Parietal lobe (tissue), 2 donors: Measurements from ENCODE around the gene SH2D6. TPM values are rescaled to one million over a fixed set of nuclear protein-coding genes. Genes with fewer than 3 reads are reported as not detected.

Experiments used
- small RNA-seq: library from RNA; depleted of rRNA; stranded (forward); fragments of <200 nt; gene quantifications from one replicate; pipeline ENCODE3, GENCODE V24; 2014; ENCODE audit warnings: low replicate concordance
- total RNA-seq: library from RNA; depleted of rRNA; stranded (reverse); fragments of >200 nt; gene quantifications from one replicate; pipeline ENCODE4 v1.2.3, GENCODE V29; 2014

SH2D6 gene
- 0.94 TPM for total RNA-seq

DNA sequence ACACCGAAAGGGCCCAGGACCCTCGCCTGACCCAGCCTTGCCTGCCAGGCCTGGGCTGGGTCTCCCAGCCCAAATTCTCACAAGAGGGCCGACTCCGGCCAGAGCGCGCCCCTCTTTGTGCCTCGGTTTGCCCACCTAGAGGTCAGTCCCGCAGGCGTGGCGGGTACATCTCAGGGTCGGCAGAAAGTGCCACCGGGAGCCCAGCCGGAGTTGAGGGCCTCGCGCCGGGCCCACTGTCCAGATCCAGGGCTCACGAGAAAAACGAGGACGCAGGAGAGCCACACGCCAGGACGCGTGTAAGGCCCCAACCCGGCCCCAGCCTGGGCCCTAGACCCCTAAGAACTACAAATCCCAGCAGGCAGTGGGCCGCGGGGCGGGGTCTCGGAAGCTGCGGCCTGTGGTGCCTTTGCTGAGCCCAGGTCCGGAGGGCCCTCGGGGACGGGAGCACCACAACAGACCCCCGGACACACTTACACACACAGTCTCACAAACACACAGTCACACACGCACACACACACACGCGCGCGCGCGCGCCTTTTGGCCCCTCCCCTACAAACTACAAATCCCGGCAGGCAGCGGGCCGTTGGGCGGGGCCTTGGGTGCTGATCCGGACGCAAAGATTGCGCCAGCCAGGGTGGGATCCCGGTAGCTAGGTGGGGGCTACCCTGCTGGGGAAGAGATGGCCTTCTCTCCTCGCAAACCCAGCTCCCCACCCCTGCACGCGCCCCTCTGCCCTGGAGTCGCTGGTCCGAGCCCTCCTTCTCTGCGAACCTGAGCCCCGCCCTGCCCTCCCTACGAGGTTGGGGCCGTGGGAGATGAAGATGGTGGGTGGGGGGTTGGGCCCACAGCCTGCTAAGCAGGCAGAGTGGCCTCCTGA, at the start of gene SH2D6:
TSS of gene SH2D6 (plus strand) at position 583 of the 877 bp plus-strand sequence. CDS start 10,752 bp downstream, outside the sequence.

GRCh38 chr2:85409845-85410583, 8.5 kb upstream of the SH2D6 start, which contains the start of gene CAPG:
CAPG (minus strand) TSS chr2:85410366; CDS start chr2:85402145, 8,221 bp downstream.

Small RNA genes within 50 kb of the gene (small RNA-seq; reads per million reads assigned to genes)
- gene AC062037.2 = not detected
- gene RF00019 = not detected
- gene RN7SL251P = not detected

Other genes with a start within 250 kb of the SH2D6 start
- 57.0 TPM for gene TGOLN2, start 90.7 kb upstream of the SH2D6 start, total RNA-seq
- 14.4 TPM for gene RETSAT, start 64.2 kb upstream of the SH2D6 start, total RNA-seq
- 26.9 TPM for gene ELMOD3, start 63.9 kb upstream of the SH2D6 start, total RNA-seq
- 11.0 TPM for gene CAPG, start 8.3 kb upstream of the SH2D6 start, total RNA-seq
- gene MAT2A, start 120.5 kb downstream of the SH2D6 start, total RNA-seq = 157 TPM
- 55.1 TPM for gene GGCX, start 142.8 kb downstream of the SH2D6 start, total RNA-seq
- 0.94 TPM for gene VAMP8, start 158.9 kb downstream of the SH2D6 start, total RNA-seq
- not detected for gene VAMP5, start 165.7 kb downstream of the SH2D6 start, total RNA-seq
- 46.0 TPM for gene RNF181, start 177.0 kb downstream of the SH2D6 start, total RNA-seq
- gene TMEM150A, start 184.0 kb downstream of the SH2D6 start, total RNA-seq = 6.6 TPM
- gene C2orf68, start 193.4 kb downstream of the SH2D6 start, total RNA-seq = 35.4 TPM
- gene USP39, start 197.5 kb downstream of the SH2D6 start, total RNA-seq = 45.1 TPM
- gene SFTPB, start 249.5 kb downstream of the SH2D6 start, total RNA-seq = not detected